ENCODE data around the gene STOML2.

STOML2 gene

GRCh38 chr9:35107297-35108290, 4.7 kb upstream of the STOML2 start:
- no peak for FAIRE-seq

GRCh38 chr9:35106343-35106730, 3.4 kb upstream of the STOML2 start:
- no peak for FAIRE-seq

GRCh38 chr9:35105571-35106342, 2.8 kb upstream of the STOML2 start:
- FAIRE-seq = no peak

GRCh38 chr9:35105126-35105525, 2.2 kb upstream of the STOML2 start:
- FAIRE-seq = no peak

- no peak for FAIRE-seq
Measured at GRCh38 chr9:35104586-35104985, 1.7 kb upstream of the STOML2 start.

- FAIRE-seq = no peak
Measured at GRCh38 chr9:35103660-35104191, 795 bp upstream of the STOML2 start.

- FAIRE-seq = no peak
Measured at GRCh38 chr9:35102465-35102768, 514 bp downstream of the STOML2 start.

- FAIRE-seq = no peak
Measured at GRCh38 chr9:35097573-35097972, 5.4 kb downstream of the STOML2 start.

- peak; percentile 81 for FAIRE-seq
Measured at GRCh38 chr9:35096035-35096849, 6.7 kb downstream of the STOML2 start, which contains the start of gene PIGO. Gene PIGO, minus strand, starts transcription at chr9:35096591. Its CDS starts 1,026 bp downstream, at chr9:35095565.

GRCh38 chr9:35091536-35091935, 11.4 kb downstream of the STOML2 start:
- no peak for FAIRE-seq

- no peak for FAIRE-seq
Measured at GRCh38 chr9:35089434-35089833, 13.5 kb downstream of the STOML2 start.

- FAIRE-seq = no peak
Measured at GRCh38 chr9:35085078-35085477, 17.9 kb downstream of the STOML2 start.

- peak; percentile 91 for FAIRE-seq
Measured at GRCh38 chr9:35079426-35080341, 23.2 kb downstream of the STOML2 start, which contains the start of gene FANCG. Gene FANCG, minus strand, starts transcription at chr9:35079942. Its CDS starts 418 bp downstream, at chr9:35079524.

GRCh38 chr9:35079041-35079425, 23.9 kb downstream of the STOML2 start:
- FAIRE-seq = no peak

GRCh38 chr9:35078066-35078465, 24.9 kb downstream of the STOML2 start:
- FAIRE-seq = no peak

- FAIRE-seq = no peak
Measured at GRCh38 chr9:35076848-35077247, 26.1 kb downstream of the STOML2 start.

- no peak for FAIRE-seq
Measured at GRCh38 chr9:35075358-35075757, 27.6 kb downstream of the STOML2 start.

GRCh38 chr9:35074791-35075190, 28.1 kb downstream of the STOML2 start:
- no peak for FAIRE-seq

- FAIRE-seq = no peak
Measured at GRCh38 chr9:35074141-35074540, 28.8 kb downstream of the STOML2 start.

- FAIRE-seq = no peak
Measured at GRCh38 chr9:35073279-35073612, 29.7 kb downstream of the STOML2 start.

- FAIRE-seq = peak; percentile 99
Measured at GRCh38 chr9:35072461-35073278, 30.3 kb downstream of the STOML2 start, which contains the start of gene VCP. Gene VCP, minus strand, starts transcription at chr9:35072625. Its CDS starts 272 bp downstream, at chr9:35072353.
